Measurements from ENCODE around the gene TBX15.

TBX15 gene

DNA sequence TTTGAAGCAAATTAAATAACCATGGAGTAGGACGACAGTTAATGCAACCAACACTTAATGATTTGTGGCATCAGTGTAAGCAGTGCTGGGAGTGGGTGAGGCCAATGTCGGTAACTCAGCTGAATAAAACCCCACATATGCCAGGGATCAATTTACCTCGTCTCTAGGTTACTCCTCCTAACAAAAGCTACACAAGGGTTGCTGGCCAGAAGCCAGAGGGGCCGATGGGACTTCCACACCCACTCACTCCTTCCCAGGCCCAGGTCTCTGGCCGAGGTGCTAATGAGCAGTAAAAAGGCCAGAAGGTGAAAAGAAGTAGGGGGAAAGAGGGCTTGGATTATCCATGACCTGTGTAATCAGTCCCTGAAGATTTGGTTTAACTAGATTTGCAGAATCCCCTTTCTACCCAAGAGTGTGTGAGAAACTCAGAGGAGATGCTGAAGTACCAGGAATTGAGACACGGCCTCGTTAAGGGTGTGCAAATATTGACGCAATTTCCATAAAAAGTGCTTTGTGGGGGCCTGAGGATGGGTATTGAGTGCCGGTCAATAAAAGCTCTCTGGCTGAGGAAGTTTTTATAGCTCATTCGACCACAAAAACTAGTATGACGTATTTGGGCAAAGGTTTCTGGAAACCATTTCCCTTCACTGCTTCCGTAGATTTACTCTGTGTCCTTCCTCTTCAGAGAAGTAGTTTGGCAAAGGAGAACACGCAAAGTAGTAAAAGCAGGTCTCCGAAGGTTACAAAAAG is 145.5 kb downstream of the TBX15 start:
- no peaks in the 10 kb centered on the region for H3K9me3 ChIP-seq (replicated peaks in 1 of 11)
- H3K36me3 ChIP-seq, result no peaks in the 10 kb centered on the region
- no peak for TF ChIP-seq Cebpa-rat (IDR thresholded peaks at IDR 0.05)
- peaks cover 0 to 23% (median 11%) of the 10 kb centered on the region in 10 experiments; a peak in 15 of 20 replicates for H3K4me1 ChIP-seq
- no peaks in the 10 kb centered on the region for H3K27me3 ChIP-seq
- H3K9ac ChIP-seq, result no peak overlapping the region
- H3K4me3 ChIP-seq, result no peak overlapping the region
- H3K27ac ChIP-seq, result no peak overlapping the region
- peak overlapping the region in 1 of 11 experiments; percentile 26; a peak in 1 of 22 replicates for H3K4me2 ChIP-seq
- no peaks in the 10 kb centered on the region for H4K20me1 ChIP-seq

DNA sequence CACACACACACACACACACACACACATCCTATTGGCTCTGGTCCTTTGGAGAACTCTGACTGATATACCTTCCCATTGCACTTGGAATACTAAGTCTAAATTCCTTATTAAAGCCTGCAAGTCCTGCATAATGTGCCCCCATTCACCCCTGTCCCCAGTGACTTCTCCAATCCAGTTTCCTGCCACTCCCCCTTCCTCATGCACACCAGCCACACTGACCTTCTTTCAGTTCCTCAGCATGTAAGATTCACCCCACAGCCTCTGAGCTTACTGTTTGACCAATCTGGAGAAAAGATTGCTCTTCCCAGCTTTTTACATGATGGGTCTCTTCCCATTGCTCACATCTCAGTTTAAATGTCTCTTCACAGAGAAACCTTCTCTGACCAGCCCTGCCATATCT is 146.6 kb downstream of the TBX15 start:
- H4K20me1 ChIP-seq, result no peaks in the 10 kb centered on the region
- no peak overlapping the region for H3K9ac ChIP-seq
- H3K4me1 ChIP-seq, result peaks cover 0 to 23% (median 11%) of the 10 kb centered on the region in 10 experiments; a peak in 15 of 20 replicates
- no peaks in the 10 kb centered on the region for H3K36me3 ChIP-seq
- H3K4me3 ChIP-seq, result no peak overlapping the region
- H3K27me3 ChIP-seq, result no peaks in the 10 kb centered on the region
- H3K9me3 ChIP-seq (replicated peaks in 1 of 11), result no peaks in the 10 kb centered on the region
- H3K4me2 ChIP-seq, result peak overlapping the region in 9 of 11 experiments; percentile 3 to 45 (median 22); a peak in 14 of 22 replicates
- H3K27ac ChIP-seq, result no peak overlapping the region
- TF ChIP-seq Cebpa-rat (IDR thresholded peaks at IDR 0.05), result no peak

All from BLaER1 treated with 17β-estradiol and CSF1 and Interleukin-3, amounts not matched to agents 10 nM and 100 nM (cell line).